Stimulated activated CD8-positive, alpha-beta memory T cell treated with anti-CD3 and anti-CD28 coated beads, Interleukin-7, amount 100 ng/mL, for 48 hours (primary cell): ENCODE data around the gene DIP2C.

Source experiments
- DNase-seq, 2 donors: peaks; one replicate each; pipeline ENCODE4 v3.0.0-alpha.2; 2020; ENCODE audit warnings: low read depth in 1 of 2; ENCODE audit errors: extremely low read depth in 1 of 2

The DIP2C gene

GRCh38 chr10:506451-507354, 182.8 kb downstream of the DIP2C start:
- no peak for DNase-seq

GRCh38 chr10:505419-505818, 184.0 kb downstream of the DIP2C start:
- DNase-seq, result no peak

- DNase-seq, result no peak
Observed at GRCh38 chr10:504806-505205, 184.7 kb downstream of the DIP2C start.

- no peak for DNase-seq
Observed at GRCh38 chr10:504121-504611, 185.3 kb downstream of the DIP2C start.

- DNase-seq, result no peak
Observed at GRCh38 chr10:501596-501995, 187.9 kb downstream of the DIP2C start.

- DNase-seq, result no peak
Observed at GRCh38 chr10:500876-501275, 188.6 kb downstream of the DIP2C start.

GRCh38 chr10:499991-500390, 189.5 kb downstream of the DIP2C start:
- DNase-seq, result no peak

GRCh38 chr10:498760-499435, 190.6 kb downstream of the DIP2C start:
- DNase-seq, result no peak

GRCh38 chr10:497898-498451, 191.5 kb downstream of the DIP2C start:
- DNase-seq, result no peak

GRCh38 chr10:497289-497688, 192.2 kb downstream of the DIP2C start:
- no peak for DNase-seq

- no peak for DNase-seq
Observed at GRCh38 chr10:494556-494955, 194.9 kb downstream of the DIP2C start.

- DNase-seq, result no peak
Observed at GRCh38 chr10:494149-494542, 195.3 kb downstream of the DIP2C start.

GRCh38 chr10:493391-494148, 195.9 kb downstream of the DIP2C start:
- no peak for DNase-seq

GRCh38 chr10:492836-493235, 196.6 kb downstream of the DIP2C start:
- no peak for DNase-seq

GRCh38 chr10:491667-492424, 197.6 kb downstream of the DIP2C start:
- no peak for DNase-seq

- no peak for DNase-seq
Observed at GRCh38 chr10:490891-491571, 198.4 kb downstream of the DIP2C start.

GRCh38 chr10:490256-490655, 199.2 kb downstream of the DIP2C start:
- no peak for DNase-seq

GRCh38 chr10:489330-489729, 200.1 kb downstream of the DIP2C start:
- no peak for DNase-seq

- DNase-seq, result no peak
Observed at GRCh38 chr10:488933-489215, 200.6 kb downstream of the DIP2C start.
